Vagina (tissue), 2 donors: ENCODE results near the gene AMT.

Experiments used
- CTCF ChIP-seq, 3 experiments: fragments of 450-650 bp in 2 of 3; fragments of 200-600 bp in 1 of 3; sonication (generic) in 1 of 3; IDR thresholded peaks; one replicate each; pipeline ENCODE4 v1.5.1; 2017 to 2019; ENCODE audit warnings: antibody characterized with exemption in 3 of 3, mild to moderate bottlenecking in 2 of 3, moderate library complexity in 2 of 3
- POLR2AphosphoS5 ChIP-seq, 2 donors: sonication (generic); formaldehyde crosslinking; IDR thresholded peaks; one replicate each; pipeline ENCODE4 v1.9.0; 2017; ENCODE audit warnings: antibody characterized with exemption in 2 of 2, mild to moderate bottlenecking in 2 of 2, low read depth in 1 of 2; ENCODE audit not compliant: insufficient read depth in 1 of 2

GRCh38 chr3:49465270-49466034 is 43.2 kb upstream of the AMT start:
- TF ChIP-seq CTCF (IDR thresholded peaks at IDR 0.05) (no peak), POLR2AphosphoS5 (IDR thresholded peaks at IDR 0.05; ENCODE audit: insufficient read depth in 1 of 2, low read depth in 1 of 2) (no peak)
